Natural killer cell (primary cell): ENCODE measurements around the gene ANXA2. TPM values are rescaled to one million over a fixed set of nuclear protein-coding genes. Genes with fewer than 3 reads are reported as not detected.
A peak's percentile ranks its signal among the peaks of the same experiment; 100 is the strongest.

Source experiments
- ATAC-seq, 3 donors: fragments of 150-1000 bp in 2 of 3; fragments of 200-7000 bp in 1 of 3; cut with Tn5 transposase; 1 replicate in 1 of 3; 2 replicates in 2 of 3; pipeline ENCODE4 v1.10.0; 2021; ENCODE audit warnings: mild to moderate bottlenecking in 2 of 3, moderate library complexity in 2 of 3
- DNase-seq, 2 donors: peaks; one replicate each; pipeline versions ENCODE4 v3.0.0 to v3.0.0-alpha.2; 2013 to 2021; ENCODE audit warnings: mixed read lengths in 1 of 2
- H3K27ac ChIP-seq: one replicate; pipeline ENCODE4 v1.5.1; 2013; ENCODE audit warnings: mild to moderate bottlenecking, low read length
- H3K27me3 ChIP-seq: one replicate; pipeline ENCODE4 v1.6.1; 2013; ENCODE audit warnings: low read length; ENCODE audit not compliant: control insufficient read depth, insufficient read depth
- H3K36me3 ChIP-seq: one replicate; pipeline ENCODE4 v1.6.1; 2013; ENCODE audit warnings: low read length; ENCODE audit not compliant: control insufficient read depth, insufficient read depth
- H3K4me1 ChIP-seq: one replicate; pipeline ENCODE4 v1.6.1; 2013; ENCODE audit warnings: low read length; ENCODE audit not compliant: control insufficient read depth, insufficient read depth
- H3K4me3 ChIP-seq: one replicate; pipeline ENCODE4 v1.5.1; 2013; ENCODE audit warnings: low read length
- H3K9me3 ChIP-seq: one replicate; pipeline ENCODE4 v1.6.1; 2013; ENCODE audit warnings: low read length; ENCODE audit not compliant: control insufficient read depth, insufficient read depth
- H3K27ac Mint-ChIP-seq, 2 donors: one replicate each; pipeline ENCODE4 v1.8.0; 2022; ENCODE audit warnings: mild to moderate bottlenecking in 2 of 2, mixed read lengths in 2 of 2, moderate library complexity in 1 of 2
- H3K27me3 Mint-ChIP-seq, 2 donors: one replicate each; pipeline ENCODE4 v1.8.0; 2022; ENCODE audit warnings: low read depth in 2 of 2, mixed read lengths in 2 of 2
- H3K36me3 Mint-ChIP-seq: one replicate; pipeline ENCODE4 v1.8.0; 2022; ENCODE audit warnings: mixed read lengths
- H3K4me1 Mint-ChIP-seq, 2 donors: one replicate each; pipeline ENCODE4 v1.8.0; 2022; ENCODE audit warnings: mixed read lengths in 2 of 2
- H3K4me3 Mint-ChIP-seq: one replicate; pipeline ENCODE4 v1.8.0; 2022; ENCODE audit warnings: mild to moderate bottlenecking, moderate library complexity, mixed read lengths
- H3K9me3 Mint-ChIP-seq, 2 donors: one replicate each; pipeline ENCODE4 v1.8.0; 2022; ENCODE audit warnings: mixed read lengths in 2 of 2
- WGBS: methylation state at CpG from one replicate; pipeline ENCODE4 v1.1.7; 2013; ENCODE audit warnings: missing lambda C conversion rate; ENCODE audit not compliant: insufficient coverage; 5-methylcytosine and 5-hydroxymethylcytosine counted together
- intact Hi-C: fragments of 100-400 bp; cut with micrococcal nuclease; formaldehyde crosslinking; loops from one replicate; pipeline ENCODE4 v1.14.2; 2022
- total RNA-seq, 4 donors: library from RNA; stranded (reverse); fragments of 120-200 nt in 1 of 4; gene quantifications; one replicate each; pipeline versions ENCODE4 v1.2.3 to v1.2.4, GENCODE V29; 2013 to 2022
- TF ChIP-seq, protein P1 (sequence below): fragments of 200-600 bp; IDR thresholded peaks from one replicate; pipeline ENCODE4 v1.8.0; 2022; ENCODE audit warnings: antibody characterized with exemption

ANXA2 gene
- total RNA-seq, 3 donors from 2014 or later (not counting 1 experiment from before 2014, with no cell fraction given): 132 to 230 (median 155) TPM

DNA sequence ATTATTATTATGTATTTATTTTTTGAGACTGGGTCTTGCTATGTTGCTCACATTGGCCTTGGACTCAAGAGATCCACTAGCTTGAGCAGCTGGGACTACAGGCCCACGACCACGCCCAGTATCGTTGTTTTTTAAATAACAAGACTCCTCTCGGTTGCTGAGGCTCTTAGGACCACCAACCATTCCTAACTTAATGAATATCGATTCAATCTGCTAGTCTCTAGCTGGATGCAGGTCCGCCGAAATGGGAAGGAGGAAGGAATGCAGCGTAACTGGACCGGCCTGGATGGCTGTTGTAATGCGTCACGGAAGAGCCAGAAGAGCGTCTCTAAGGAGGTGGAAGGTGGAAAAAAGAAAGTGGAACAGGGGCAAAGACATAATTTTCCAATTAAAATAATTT lies 1.7 kb downstream of the ANXA2 start:
- peak overlapping the region; percentile 84 for H3K4me3 Mint-ChIP-seq
- H3K27ac ChIP-seq: no peak overlapping the region
- TF ChIP-seq, protein P1, sequence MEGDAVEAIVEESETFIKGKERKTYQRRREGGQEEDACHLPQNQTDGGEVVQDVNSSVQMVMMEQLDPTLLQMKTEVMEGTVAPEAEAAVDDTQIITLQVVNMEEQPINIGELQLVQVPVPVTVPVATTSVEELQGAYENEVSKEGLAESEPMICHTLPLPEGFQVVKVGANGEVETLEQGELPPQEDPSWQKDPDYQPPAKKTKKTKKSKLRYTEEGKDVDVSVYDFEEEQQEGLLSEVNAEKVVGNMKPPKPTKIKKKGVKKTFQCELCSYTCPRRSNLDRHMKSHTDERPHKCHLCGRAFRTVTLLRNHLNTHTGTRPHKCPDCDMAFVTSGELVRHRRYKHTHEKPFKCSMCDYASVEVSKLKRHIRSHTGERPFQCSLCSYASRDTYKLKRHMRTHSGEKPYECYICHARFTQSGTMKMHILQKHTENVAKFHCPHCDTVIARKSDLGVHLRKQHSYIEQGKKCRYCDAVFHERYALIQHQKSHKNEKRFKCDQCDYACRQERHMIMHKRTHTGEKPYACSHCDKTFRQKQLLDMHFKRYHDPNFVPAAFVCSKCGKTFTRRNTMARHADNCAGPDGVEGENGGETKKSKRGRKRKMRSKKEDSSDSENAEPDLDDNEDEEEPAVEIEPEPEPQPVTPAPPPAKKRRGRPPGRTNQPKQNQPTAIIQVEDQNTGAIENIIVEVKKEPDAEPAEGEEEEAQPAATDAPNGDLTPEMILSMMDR: no peak
- ATAC-seq: no peak
- no peak overlapping the region for H3K4me3 ChIP-seq
- WGBS: 95% methylated on average over 12 of the region's 12 CpGs
- H3K36me3 ChIP-seq: no peaks in the 10 kb centered on the region
- DNase-seq: no peak
- H3K9me3 ChIP-seq: no peaks in the 10 kb centered on the region
- H3K27me3 Mint-ChIP-seq: no peaks in the 10 kb centered on the region
- H3K27me3 ChIP-seq: no peaks in the 10 kb centered on the region
- H3K4me1 ChIP-seq: peaks cover 30% of the 10 kb centered on the region
- peaks cover 0 to 3% of the 10 kb centered on the region in 2 donors for H3K9me3 Mint-ChIP-seq
- H3K36me3 Mint-ChIP-seq: no peaks in the 10 kb centered on the region
- H3K27ac Mint-ChIP-seq: peak overlapping the region; percentile 27 to 93
- peaks cover 54 to 66% of the 10 kb centered on the region in 2 donors for H3K4me1 Mint-ChIP-seq
- intact Hi-C loops: loop anchor here (5.0 kb wide), 2 partner anchors 186 to 446 kb away; no protein-coding TSS in a partner anchor

DNA sequence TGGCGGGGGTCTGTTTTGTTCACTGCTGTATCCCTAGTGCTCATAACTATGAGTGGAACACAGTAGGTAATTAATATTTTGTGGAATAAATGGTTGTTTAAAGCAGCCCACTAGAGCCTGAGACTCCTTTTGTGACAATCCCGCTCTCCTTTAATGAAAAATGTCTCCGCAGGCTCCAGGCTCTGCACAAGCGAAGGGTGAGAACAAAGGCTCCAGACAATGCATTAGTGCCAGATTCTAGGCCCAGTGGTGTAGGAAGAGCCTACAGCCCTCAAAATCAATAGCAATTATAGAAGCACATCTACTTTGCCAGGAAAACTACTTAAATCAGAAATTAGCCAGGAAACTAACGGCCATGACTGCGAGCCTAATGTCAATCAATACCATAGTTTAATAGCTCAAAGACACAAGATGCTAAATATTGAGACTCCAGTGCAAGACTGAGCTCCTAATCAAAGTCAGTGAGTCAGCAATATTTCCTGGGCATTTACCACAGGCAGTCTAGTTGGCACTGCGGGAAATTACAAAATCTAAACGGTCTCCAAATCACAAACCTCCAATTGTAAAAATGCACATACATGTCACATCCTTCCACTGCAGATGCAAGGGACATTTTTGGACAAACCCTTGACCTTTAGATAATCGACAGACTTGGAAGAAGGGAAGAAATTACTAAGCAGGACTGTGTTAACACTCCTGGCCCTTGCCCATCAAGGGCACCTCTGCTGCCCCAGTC lies 2.3 kb downstream of the ANXA2 start:
- peak overlapping the region; percentile 84 for H3K4me3 Mint-ChIP-seq

DNA sequence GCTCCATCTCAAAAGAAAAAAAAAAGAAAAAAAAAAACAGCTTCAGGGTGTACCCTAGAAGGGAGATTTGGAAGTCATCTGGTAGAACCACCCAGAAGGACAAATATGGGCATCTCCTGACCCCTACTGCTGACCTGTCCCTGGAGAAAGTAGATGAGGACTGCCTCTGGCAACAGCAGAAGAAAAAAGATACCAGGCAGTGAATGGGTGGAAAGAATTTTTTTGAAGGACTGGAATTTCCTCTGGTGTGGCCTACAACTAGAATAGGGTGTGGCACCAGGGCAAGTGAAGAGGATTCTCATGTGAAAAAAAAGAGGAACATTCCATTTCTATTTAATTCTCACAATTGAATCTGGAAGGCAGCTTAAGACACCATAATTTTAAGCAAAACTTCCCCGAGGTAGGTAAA lies 3.1 kb downstream of the ANXA2 start:
- no peaks in the 10 kb centered on the region for H3K36me3 ChIP-seq
- no peak overlapping the region for H3K4me3 ChIP-seq
- Mint-ChIP-seq H3K9me3 (peaks cover 0 to 3% of the 10 kb centered on the region in 2 donors), H3K36me3 (no peaks in the 10 kb centered on the region), H3K27ac (peak overlapping the region in 1 of 2 donors; percentile 42), H3K4me1 (peaks cover 56 to 77% of the 10 kb centered on the region in 2 donors), H3K4me3 (no peak overlapping the region), H3K27me3 (no peaks in the 10 kb centered on the region)
- no peak for ATAC-seq
- TF ChIP-seq, protein P1: no peak
- no peaks in the 10 kb centered on the region for H3K9me3 ChIP-seq
- peaks cover 31% of the 10 kb centered on the region for H3K4me1 ChIP-seq
- WGBS: no CpG with 5 or more reads among the region's 1 CpG
- no peaks in the 10 kb centered on the region for H3K27me3 ChIP-seq
- H3K27ac ChIP-seq: no peak overlapping the region
- intact Hi-C loops: loop anchor here (5.0 kb wide), 2 partner anchors 188 to 448 kb away; no protein-coding TSS in a partner anchor
- DNase-seq: no peak

More for the DNA sequence above, 2.3 kb downstream of the ANXA2 start:
- DNase-seq: no peak
- Mint-ChIP-seq H3K27ac (peak overlapping the region in 1 of 2 donors; percentile 93), H3K4me1 (peaks cover 54 to 72% of the 10 kb centered on the region in 2 donors), H3K9me3 (peaks cover 0 to 3% of the 10 kb centered on the region in 2 donors), H3K36me3 (no peaks in the 10 kb centered on the region), H3K27me3 (no peaks in the 10 kb centered on the region)
- no peak overlapping the region for H3K27ac ChIP-seq
- no peak for ATAC-seq
- intact Hi-C loops: loop anchor here (5.0 kb wide), 2 partner anchors 187 to 447 kb away; no protein-coding TSS in a partner anchor
- peaks cover 30% of the 10 kb centered on the region for H3K4me1 ChIP-seq
- 87% methylated on average over 9 of the region's 9 CpGs for WGBS
- H3K27me3 ChIP-seq: no peaks in the 10 kb centered on the region
- H3K36me3 ChIP-seq: no peaks in the 10 kb centered on the region
- H3K9me3 ChIP-seq: no peaks in the 10 kb centered on the region
- TF ChIP-seq, protein P1: no peak
- H3K4me3 ChIP-seq: no peak overlapping the region
